Coronary artery (tissue), 2 donors: ENCODE data around the gene ST3GAL4.

Experiments used
- DNase-seq: peaks from one replicate; pipeline ENCODE4 v3.0.0-alpha.2; 2017; ENCODE audit warnings: low spot score
- H3K27ac ChIP-seq, 2 donors: fragments of 200-600 bp; sonication (generic); one replicate each; pipeline ENCODE4 v1.5.1; 2016 to 2019
- H3K4me3 ChIP-seq: fragments of 200-600 bp; sonication (generic); 2 replicates; pipeline ENCODE4 v1.5.1; 2016; ENCODE audit warnings: mild to moderate bottlenecking, moderate library complexity
- CTCF ChIP-seq: fragments of 200-600 bp; sonication (generic); IDR thresholded peaks from one replicate; pipeline ENCODE4 v1.5.1; 2019; ENCODE audit warnings: antibody characterized with exemption

ST3GAL4 gene

GRCh38 chr11:126426820-126427749, 71.6 kb downstream of the ST3GAL4 start:
- DNase-seq = no peak
- H3K4me3 ChIP-seq = no peak overlapping the region
- no peak for TF ChIP-seq CTCF
- H3K27ac ChIP-seq = peak overlapping the region in 1 of 2 donors; percentile 52

GRCh38 chr11:126430581-126431335, 75.3 kb downstream of the ST3GAL4 start:
- DNase-seq = no peak
- no peak for TF ChIP-seq CTCF
- peak overlapping the region; percentile 39 to 89 for H3K27ac ChIP-seq

GRCh38 chr11:126431401-126432064, 76.0 kb downstream of the ST3GAL4 start:
- TF ChIP-seq CTCF = no peak
- no peak for DNase-seq
- Histone ChIP-seq H3K4me3 (no peak overlapping the region), H3K27ac (peak overlapping the region; percentile 39 to 89)

More at GRCh38 chr11:126430581-126431335, 75.3 kb downstream of the ST3GAL4 start:
- H3K4me3 ChIP-seq = no peak overlapping the region

GRCh38 chr11:126432065-126432461, 76.6 kb downstream of the ST3GAL4 start:
- Histone ChIP-seq H3K4me3 (no peak overlapping the region), H3K27ac (peak overlapping the region; percentile 39 to 89)
- no peak for DNase-seq
- TF ChIP-seq CTCF = no peak

GRCh38 chr11:126432525-126432924, 77.0 kb downstream of the ST3GAL4 start:
- TF ChIP-seq CTCF = no peak
- Histone ChIP-seq H3K4me3 (no peak overlapping the region), H3K27ac (peak overlapping the region; percentile 39 to 89)
- no peak for DNase-seq

- TF ChIP-seq CTCF = no peak
- Histone ChIP-seq H3K4me3 (no peak overlapping the region), H3K27ac (peak overlapping the region in 1 of 2 donors; percentile 89)
- DNase-seq = no peak
These were observed 77.9 kb downstream of the ST3GAL4 start for GRCh38 chr11:126433244-126433846.
